HG02885 (cell line): ENCODE measurements around the gene ASXL2.
A peak's percentile ranks its signal among the peaks of the same experiment; 100 is the strongest.
"Not testable (repeated sequence)": the region's sequence is repeated elsewhere in the genome, so short reads cannot be mapped to it uniquely, and the experiment has no call there.

Source experiments
- ATAC-seq: cut with Tn5 transposase; IDR thresholded peaks from one replicate; pipeline ENCODE4 v1.9.1; 2021; ENCODE audit warnings: mild to moderate bottlenecking; ENCODE audit not compliant: unreplicated experiment, poor library complexity

ASXL2 gene

DNA sequence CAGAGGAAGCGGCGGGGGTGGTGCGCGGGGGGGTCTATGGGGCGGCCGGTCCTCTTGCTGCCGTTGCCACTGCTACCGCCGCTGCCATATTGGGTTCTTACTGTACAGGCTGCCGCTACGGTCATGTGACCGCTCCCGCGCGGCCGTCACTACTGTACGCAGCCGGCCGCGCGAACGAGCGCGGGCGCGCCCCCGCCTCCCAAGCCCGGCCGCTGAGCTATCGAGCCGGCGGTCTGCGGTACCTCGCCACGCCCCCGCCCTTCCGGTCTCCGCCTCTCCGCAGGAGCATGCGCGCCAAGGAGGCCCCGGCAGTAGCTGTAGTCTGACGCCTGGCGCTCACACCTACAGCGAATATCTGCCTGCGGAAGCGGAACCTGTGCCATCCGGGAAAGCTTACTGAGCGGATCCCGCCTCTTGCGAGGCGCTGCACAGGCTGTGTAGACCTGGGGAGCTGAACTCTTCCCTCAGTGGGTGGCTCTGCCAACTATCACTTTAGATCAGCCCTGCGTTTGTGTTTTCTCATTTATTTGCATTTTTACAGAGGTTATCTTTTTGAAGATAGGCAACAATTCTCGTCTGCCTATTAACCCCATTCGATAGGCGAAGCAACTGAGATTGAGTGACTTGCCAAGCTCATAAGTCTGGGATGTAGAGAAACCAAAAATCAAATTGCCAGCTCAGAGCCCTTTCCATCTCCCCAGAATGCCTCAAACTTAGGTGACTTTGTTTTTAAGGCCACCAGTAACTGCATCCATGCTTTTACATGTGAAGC lies at the start of gene ASXL2:
Gene ASXL2 (minus strand): TSS at position 127 of the 772 bp plus-strand sequence. CDS start 265 bp downstream, outside the sequence.
- peak; percentile 95 for ATAC-seq

DNA sequence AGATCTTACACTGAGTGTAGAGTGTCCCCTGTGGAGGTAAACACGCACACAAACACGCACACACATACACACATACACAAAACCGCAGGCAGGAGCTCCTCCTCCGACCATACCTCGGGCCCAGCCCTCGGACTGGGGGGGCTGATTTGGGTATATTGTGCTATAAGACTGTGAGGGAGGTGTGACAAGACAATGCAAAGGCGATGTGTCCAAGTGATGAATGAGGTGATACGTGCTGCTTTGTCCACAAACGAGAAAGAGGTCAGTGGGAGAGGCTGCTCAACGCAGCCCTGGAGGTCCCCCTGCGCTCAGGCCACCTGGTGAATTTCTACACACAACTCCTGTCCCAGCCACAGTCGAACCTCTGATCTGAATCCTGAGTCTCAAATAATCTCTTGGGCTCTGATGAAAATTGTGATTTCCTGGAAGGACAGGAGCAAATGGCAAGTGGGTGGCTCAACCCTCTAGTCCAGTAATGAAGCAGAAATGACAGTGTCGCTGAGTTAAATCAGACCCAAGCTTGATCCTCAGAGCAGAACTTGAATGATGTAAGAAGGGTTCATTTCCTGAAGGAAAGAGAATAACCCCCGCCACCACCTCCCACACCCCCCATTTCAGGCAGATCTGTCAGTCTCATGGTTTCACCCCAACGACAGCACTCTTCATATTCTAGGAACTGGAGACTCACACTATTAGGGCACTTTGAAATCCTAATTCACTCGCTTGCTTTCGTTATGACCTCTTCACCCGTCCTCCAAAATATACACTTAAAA lies 48.9 kb upstream of the ASXL2 start:
- ATAC-seq: no peak

DNA sequence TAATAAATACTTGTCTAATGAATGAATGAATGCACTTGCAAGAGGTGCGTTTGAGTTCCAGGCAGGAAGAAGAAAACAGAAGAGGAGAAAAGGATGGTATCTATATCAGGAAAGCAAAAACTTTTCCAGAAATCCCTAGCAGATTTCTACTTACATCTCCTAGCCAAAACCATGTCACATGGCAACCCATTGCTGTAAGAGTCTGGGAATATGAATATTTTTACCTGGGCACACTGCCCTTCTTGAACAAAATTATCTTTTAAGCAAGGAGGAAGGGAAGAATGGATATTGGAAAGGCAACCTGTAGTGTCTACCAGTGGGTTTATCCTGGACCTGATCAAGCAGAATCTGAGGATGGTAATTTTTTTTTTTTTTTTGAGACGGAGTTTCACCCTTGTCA lies 44.2 kb upstream of the ASXL2 start:
- no peak for ATAC-seq

DNA sequence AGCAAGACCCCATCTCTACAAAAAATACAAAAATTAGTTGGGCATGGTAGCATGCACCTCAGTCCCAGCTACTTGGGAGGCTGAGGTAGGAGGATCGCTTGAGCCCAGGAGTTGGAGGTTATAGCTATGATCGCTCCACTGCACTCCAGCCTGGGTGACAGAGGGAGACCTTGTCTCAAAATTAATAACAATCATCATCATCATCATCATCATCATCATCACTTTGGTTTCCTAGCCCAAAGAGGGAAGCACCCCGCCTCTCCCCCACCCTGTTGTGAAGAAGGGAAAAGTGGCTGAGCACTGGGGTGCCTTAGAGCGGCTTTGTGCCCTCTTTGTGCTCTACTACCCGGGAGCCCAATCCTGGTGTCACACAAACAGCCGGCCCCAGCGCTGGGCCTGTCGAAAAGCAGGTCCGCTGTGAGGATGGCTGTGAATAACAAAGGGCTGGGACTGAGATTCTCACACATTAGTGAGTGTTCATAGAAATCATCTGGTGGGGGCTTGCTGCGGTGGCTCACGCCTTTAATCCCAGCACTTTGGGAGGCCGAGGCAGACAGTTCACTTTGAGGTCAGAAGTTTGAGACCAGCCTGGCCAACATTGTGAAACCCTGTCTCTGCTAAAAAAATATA lies 42.6 kb upstream of the ASXL2 start:
- no peak for ATAC-seq

DNA sequence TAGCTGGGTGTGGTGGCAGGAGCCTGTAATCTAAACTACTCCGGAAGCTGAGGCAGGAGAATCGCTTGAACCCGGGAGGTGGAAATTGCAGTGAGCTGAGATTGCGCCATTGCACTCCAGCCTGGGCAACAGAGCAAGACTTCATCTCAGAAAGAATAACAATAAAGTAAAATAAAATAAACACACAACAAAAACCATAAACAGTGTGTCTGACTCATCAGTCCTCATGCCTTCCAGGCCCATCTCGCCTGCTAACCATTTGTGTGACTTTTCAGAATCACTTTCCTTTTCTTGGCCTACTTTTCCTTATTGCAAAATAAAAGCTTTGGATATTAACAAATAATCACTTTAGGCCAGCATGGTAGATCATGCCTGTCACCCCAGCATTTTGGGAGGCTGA lies 42.0 kb upstream of the ASXL2 start:
- no peak for ATAC-seq

DNA sequence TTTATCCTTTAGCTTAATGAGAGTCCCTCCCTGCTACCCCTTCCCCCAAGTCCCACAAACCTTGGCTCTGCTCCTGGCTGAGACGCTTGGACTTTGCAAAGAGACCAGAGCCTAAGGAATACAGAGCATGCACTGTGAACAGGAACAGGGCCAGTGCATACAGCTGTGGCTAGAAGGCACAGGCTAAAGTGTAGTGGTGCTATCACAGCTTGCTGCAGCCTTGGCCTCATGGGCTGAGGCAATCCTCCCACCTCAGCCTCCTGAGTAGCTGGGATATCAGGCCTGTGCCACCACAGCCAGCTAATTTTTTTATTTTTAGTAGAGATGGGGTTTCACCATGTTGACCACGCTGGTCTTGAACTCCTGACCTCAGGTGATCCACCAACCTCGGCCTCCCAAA lies 39.5 kb upstream of the ASXL2 start:
- ATAC-seq: no peak

DNA sequence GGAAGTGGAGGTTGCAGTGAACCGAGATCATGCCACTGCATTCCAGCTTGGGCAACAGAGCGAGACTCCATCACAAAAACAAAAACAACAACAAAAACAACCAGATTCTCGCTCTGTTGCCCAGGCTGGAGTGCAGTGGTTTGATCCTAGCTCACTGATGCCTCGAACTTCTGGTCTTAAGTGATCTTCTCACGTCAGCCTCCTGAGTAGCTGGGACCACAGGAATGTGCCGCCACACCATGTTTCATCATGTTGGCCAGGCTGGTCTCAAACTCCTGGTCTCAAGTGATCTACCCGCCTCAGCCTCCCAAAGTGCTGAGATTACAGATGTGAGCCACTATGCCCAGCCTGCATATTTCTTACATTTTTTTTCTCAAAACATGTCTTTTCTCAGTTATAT lies 39.1 kb upstream of the ASXL2 start:
- not testable (repeated sequence) for ATAC-seq

DNA sequence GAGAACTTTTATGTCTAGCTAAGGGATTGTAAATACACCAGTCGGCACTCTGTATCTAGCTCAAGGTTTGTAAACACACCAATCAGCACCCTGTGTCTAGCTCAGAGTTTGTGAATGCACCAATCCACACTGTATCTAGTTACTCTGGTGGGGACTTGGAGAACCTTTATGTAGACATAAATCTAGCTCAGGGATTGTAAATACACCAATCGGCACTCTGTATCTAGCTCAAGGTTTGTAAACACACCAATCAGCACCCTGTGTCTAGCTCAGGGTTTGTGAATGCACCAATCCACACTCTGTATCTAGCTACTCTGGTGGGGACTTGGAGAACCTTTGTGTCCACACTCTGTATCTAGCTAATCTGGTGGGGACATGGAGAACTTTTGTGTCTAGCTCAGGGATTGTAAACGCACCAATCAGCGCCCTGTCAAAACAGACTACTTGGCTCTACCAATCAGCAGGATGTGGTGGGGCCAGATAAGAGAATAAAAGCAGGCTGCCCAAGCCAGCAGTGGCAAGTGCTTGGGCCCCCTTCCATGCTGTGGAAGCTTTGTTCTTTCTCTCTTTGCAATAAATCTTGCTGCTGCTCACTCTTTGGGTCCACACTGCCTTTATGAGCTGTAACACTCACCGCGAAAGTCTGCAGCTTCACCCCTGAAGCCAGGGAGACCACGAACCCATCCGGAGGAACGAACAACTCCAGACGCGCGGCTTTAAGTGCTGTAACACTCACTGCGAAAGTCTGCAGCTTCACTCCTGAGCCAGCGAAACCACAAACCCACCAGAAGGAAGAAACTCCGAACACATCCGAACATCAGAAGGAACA lies 37.9 kb upstream of the ASXL2 start:
- not testable (repeated sequence) for ATAC-seq

DNA sequence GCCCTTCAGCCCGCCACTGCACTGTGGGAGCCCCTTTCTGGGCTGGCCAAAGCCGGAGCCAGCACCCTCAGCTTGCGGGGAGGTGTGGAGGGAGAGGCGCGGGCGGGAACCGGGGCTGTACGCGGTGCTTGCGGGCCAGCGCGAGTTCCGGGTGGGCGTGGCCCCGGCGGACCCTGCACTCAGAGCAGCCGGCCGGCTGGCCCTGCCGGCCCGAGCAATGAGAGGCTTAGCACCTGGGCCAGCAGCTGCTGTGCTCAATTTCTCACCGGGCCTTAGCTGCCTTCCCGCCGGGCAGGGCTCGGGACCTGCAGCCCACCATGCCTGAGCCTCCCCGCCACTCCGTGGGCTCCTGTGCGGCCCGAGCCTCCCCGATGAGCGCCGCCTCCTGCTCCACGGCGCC lies 37.1 kb upstream of the ASXL2 start:
- ATAC-seq: not testable (repeated sequence)

DNA sequence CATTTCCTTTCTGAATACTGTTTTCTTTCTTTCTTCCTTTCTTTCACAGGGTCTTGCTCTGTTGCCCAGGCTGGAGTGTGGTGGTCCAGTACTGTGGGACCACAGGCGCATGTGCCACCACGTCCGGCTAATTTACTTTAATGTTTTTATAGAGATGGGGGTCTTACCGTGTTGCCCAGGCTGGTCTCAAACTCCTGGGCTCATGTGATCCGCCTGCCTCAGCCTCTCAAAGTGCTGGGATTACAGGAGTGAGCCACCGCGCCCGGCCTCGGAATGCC lies 35.3 kb upstream of the ASXL2 start:
- not testable (repeated sequence) for ATAC-seq

DNA sequence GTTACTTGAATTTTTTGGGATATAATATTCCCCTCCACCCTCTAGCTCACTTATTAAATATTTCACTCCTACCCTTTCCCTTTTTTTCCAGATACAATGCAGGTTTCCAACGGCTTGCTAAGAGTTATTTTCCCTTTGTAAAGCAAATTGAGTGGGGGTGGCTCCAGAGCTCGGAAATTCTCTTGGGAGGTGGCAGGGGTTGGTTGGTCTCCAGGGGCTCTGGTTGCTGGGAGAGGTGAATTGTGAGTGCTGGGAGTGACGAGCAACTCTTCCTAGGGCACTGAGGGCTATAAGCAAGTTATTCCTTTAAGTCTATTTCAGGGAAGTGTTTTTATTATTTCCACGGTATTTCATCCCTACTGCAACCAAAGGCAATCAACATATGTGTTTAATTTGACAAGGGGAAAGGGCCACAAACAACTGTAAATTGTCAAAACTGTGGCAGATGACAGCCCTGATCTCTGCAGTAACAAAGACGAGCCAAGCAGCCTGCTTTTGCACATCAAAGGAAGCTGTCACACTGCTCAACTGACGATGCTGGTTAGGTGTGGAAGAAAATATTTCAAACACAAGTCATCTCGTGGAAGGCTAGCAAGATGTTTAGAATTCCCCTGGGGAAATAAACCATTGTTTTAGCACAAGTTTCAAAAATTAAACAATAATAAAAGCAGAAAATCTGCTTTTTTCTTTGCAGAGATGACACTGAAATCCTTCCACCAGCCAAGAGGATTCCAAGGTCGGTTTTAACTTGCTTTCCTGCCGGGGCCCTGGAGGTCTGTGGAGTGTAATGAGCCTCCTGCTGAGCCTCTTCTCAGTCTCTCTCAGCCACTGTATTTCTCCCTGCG lies 34.8 kb upstream of the ASXL2 start:
- ATAC-seq: no peak

DNA sequence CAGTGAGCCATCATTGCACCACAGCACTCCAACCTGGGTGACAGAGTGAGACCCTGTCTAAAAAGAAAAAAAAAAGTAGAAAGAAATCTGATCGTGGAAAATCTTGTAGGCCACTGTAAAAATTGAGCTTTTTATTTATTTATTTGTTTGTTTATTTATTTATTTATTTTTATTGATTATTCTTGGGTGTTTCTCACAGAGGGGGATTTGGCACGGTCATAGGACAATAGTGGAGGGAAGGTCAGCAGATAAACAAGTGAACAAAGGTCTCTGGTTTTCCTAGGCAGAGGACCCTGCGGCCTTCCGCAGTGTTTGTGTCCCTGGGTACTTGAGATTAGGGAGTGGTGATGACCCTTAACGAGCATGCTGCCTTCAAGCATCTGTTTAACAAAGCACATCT lies 31.3 kb upstream of the ASXL2 start:
- not testable (repeated sequence) for ATAC-seq

DNA sequence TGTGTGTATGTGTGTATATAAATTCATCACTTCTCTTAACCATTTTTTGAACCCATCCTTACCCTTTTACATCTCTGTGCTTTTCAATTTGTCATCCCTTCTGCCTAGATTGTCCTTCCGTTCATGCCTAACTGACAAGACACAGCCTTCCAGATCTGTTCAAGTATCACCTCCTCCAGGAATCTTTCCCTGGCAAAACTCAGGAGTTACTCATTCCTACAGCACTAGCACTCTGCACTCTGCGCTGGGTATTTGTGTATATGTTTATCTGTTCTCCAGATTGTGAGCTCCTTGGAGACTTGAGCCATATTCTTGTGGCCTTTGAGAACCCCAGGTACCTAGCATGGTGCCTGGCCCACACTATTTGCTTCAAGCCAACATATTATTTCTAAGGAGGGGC lies 26.8 kb upstream of the ASXL2 start:
- ATAC-seq: no peak

DNA sequence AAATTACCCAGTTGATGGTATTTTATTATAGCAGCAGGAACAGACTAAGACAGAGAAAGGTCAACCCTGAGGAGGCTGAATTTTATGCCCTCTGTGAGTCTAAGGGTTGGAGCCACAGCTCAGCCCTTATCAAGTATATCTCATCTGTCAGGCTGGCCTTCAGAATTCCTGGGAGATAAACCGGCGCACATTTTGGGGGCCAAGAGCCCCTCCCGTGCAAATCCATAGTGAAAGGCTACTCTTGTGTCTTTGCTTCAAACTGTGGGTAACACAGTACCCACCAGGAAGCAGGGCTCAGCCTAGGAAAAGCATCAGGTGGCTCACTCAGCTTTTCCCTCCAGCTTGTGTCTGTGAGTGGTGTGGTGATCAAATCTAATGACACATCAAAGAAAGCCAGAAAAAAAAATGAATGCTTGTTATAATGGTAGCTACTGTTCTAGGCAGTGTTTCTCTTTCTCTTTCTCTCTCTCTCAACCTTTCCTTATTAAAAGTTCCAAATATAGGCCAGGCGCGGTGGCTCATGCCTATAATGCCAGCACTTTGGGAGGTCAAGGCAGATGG lies 25.0 kb upstream of the ASXL2 start:
- no peak for ATAC-seq

DNA sequence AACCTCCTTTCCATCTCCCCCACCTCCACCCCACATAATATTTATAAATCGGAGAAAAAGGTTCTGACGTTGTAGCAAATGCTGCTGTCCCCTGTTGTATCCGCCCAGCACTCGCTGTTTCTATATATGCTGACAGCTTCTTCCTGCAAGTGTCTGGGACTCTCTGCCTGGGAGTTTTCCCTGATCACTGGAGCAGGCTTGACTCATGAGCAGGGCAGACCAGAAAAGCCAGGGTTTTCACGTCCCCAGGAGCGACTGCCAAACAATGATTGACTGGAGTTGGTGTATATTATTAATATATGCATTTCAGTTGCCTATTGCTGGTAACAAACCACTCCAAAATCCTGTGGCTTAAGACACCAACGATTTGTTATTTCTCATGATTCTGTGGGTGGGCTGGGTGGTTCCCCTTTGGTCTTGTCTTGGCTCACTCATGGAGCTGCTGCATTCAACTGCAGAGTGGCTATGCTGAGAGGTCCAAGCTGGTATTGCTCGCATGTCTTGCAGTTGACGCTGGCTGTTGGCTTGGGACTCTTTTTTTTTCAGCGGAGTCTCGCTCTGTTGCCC lies 21.2 kb upstream of the ASXL2 start:
- ATAC-seq: no peak

DNA sequence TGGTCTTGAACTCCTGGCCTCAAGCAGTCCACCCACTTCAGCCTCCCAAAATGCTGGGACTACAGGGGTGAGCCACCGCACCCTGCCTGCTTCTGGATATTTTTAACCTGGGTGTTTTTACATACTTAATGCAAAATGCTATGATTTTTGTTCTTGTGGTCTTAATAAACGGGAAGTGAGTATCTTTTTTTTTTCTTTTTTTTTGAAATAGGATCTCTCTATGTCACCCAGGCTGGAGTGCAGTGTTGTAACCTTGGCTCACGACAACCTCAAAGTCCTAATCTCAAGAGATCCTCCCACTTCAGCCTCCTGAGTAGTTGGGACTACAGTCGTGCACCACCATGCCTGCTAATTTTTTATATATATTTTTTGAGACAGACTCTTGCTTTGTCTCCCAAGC lies 19.2 kb upstream of the ASXL2 start:
- ATAC-seq: no peak

DNA sequence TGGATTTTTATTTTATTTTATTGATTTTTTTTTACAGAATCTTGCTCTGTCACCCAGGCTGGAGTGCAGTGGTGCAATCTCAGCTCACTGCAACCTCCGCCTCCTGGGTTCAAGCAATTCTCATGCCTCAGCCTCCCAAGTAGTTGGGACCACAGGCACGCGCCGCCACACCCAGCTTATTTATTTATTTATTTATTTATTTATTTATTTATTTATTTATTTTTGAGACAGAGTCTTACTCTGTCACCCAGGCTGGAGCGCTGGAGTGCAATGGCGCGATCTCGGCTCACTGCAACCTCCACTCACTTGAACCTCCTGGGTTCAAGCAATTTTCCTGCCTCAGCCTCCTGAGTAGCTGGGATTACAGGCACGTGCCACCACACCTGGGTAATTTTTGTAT lies 18.0 kb upstream of the ASXL2 start:
- ATAC-seq: not testable (repeated sequence)

DNA sequence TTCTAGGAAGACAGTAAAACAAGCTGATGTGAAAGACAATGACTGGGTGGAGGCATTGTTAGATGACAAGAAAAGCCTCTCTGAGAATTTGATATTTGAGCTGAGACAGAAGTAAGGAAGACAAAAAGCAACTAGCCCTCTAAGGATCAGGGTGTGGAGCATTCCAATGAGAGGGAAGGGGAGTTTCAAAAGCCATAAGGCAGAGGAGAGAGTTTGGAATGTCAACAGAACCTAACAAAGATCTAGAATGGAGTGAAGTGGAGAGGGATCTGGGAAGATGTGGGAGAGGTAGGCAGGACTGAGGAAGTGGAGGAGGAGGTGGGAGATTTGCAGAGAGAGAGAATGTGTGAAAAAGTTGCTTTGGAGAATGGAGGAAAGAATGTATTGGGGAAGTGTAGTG lies 17.3 kb upstream of the ASXL2 start:
- no peak for ATAC-seq

DNA sequence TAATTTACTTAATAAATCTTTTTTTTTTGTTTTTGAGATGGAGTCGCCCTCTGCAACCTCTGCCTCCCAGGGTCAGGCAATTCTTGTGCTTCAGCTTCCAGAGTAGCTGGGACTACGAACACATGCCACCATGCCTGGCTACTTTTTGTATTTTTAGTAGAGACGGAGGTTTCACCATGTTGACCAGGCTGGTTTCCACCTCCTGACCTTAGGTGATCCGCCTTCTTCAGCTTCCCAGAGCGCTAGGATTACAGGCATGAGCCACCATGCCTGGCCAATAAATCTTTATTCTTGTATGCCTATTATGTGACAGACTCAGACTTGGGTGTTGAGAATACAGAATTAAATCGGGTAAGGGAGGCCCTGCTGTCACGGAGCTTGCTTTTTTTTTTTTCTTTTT lies 16.7 kb upstream of the ASXL2 start:
- ATAC-seq: no peak
